GM23248 (cell line): ENCODE data around the gene ABLIM1. TPM values are rescaled to one million over a fixed set of nuclear protein-coding genes. Genes with fewer than 3 reads are reported as not detected.

ENCODE experiments used
- DNase-seq: peaks from one replicate; pipeline ENCODE4 v3.0.0-alpha.2; 2015
- H2AFZ ChIP-seq: fragments of 200-600 bp; sonication (generic); 2 replicates; pipeline ENCODE4 v1.6.1; 2016; ENCODE audit warnings: antibody characterized with exemption
- H3F3A ChIP-seq: fragments of 200-600 bp; sonication (generic); 2 replicates; pipeline ENCODE4 v1.6.1; 2016; ENCODE audit warnings: mild to moderate bottlenecking, antibody characterized with exemption, mixed run types; ENCODE audit not compliant: insufficient read depth
- H3K27ac ChIP-seq: fragments of 200-600 bp; sonication (generic); 2 replicates; pipeline ENCODE4 v1.5.1; 2016; ENCODE audit warnings: mild to moderate bottlenecking
- H3K27me3 ChIP-seq: fragments of 200-600 bp; sonication (generic); replicated peaks from 2 replicates; pipeline ENCODE4 v1.6.1; 2016; ENCODE audit warnings: mild to moderate bottlenecking; ENCODE audit not compliant: insufficient read depth
- H3K36me3 ChIP-seq: fragments of 200-600 bp; sonication (generic); 2 replicates; pipeline ENCODE4 v1.6.1; 2016; ENCODE audit warnings: low read depth, mild to moderate bottlenecking
- H3K4me1 ChIP-seq: fragments of 200-600 bp; sonication (generic); 2 replicates; pipeline ENCODE4 v1.6.1; 2016; ENCODE audit warnings: mild to moderate bottlenecking; ENCODE audit not compliant: insufficient read depth
- H3K4me2 ChIP-seq: fragments of 200-600 bp; sonication (generic); one replicate; pipeline ENCODE4 v1.6.1; 2016; ENCODE audit warnings: mild to moderate bottlenecking; ENCODE audit not compliant: unreplicated experiment
- H3K4me3 ChIP-seq: fragments of 200-600 bp; sonication (generic); 2 replicates; pipeline ENCODE4 v1.5.1; 2016; ENCODE audit warnings: mild to moderate bottlenecking
- H3K79me2 ChIP-seq: fragments of 200-600 bp; sonication (generic); 2 replicates; pipeline ENCODE4 v1.6.1; 2016; ENCODE audit warnings: mild to moderate bottlenecking; ENCODE audit not compliant: insufficient read depth
- H3K9ac ChIP-seq: fragments of 200-600 bp; sonication (generic); 2 replicates; pipeline ENCODE4 v1.6.1; 2016; ENCODE audit warnings: mild to moderate bottlenecking
- H3K9me2 ChIP-seq: fragments of 200-600 bp; sonication (generic); 2 replicates; pipeline ENCODE4 v1.6.1; 2016; ENCODE audit warnings: mixed run types, mild to moderate bottlenecking, moderate library complexity; ENCODE audit not compliant: insufficient read depth
- H3K9me3 ChIP-seq: fragments of 200-600 bp; sonication (generic); one replicate; pipeline ENCODE4 v1.6.1; 2017; ENCODE audit warnings: low read depth
- H4K20me1 ChIP-seq: fragments of 200-600 bp; sonication (generic); 2 replicates; pipeline ENCODE4 v1.6.0; 2016; ENCODE audit not compliant: insufficient read depth
- EZH2 ChIP-seq: fragments of 200-600 bp; sonication (generic); IDR thresholded peaks from 2 replicates; pipeline ENCODE4 v1.6.1; 2018; ENCODE audit warnings: antibody characterized with exemption, mild to moderate bottlenecking; ENCODE audit not compliant: insufficient read depth, poor library complexity, severe bottlenecking
- EZH2phosphoT487 ChIP-seq: fragments of 200-600 bp; sonication (generic); IDR thresholded peaks from 2 replicates; pipeline ENCODE4 v1.6.1; 2018; ENCODE audit warnings: antibody characterized with exemption, moderate library complexity, mild to moderate bottlenecking, low read depth; ENCODE audit not compliant: insufficient read depth
- WGBS, 2 experiments: methylation state at CpG; one replicate each; pipeline ENCODE4 v1.1.6; 2015 to 2017; ENCODE audit warnings: low lambda C conversion rate in 2 of 2, low coverage in 1 of 2; ENCODE audit errors: missing lambda C conversion rate in 2 of 2; 5-methylcytosine and 5-hydroxymethylcytosine counted together
- in situ Hi-C: fragments of 300-500 bp; cut with MboI; formaldehyde crosslinking; loops from 2 replicates; pipeline ENCODE4 v1.15.0; 2020
- polyA plus RNA-seq: library from polyadenylated mRNA; unstranded; fragments of >200 nt; fragmentation: Nextera tagmentation; extraction: Ambion mirVana; gene quantifications from 2 replicates; pipeline ENCODE4 v1.2.1, GENCODE V29; 2016
- total RNA-seq: library from RNA; depleted of rRNA; stranded (reverse); fragments of >200 nt; shearing (Covaris generic); gene quantifications from 2 replicates; pipeline ENCODE4 v1.2.3, GENCODE V29; 2014

The ABLIM1 gene
- total and polyA plus RNA-seq, 2 experiments from 2014 or later: 0.54 to 0.78 TPM

DNA sequence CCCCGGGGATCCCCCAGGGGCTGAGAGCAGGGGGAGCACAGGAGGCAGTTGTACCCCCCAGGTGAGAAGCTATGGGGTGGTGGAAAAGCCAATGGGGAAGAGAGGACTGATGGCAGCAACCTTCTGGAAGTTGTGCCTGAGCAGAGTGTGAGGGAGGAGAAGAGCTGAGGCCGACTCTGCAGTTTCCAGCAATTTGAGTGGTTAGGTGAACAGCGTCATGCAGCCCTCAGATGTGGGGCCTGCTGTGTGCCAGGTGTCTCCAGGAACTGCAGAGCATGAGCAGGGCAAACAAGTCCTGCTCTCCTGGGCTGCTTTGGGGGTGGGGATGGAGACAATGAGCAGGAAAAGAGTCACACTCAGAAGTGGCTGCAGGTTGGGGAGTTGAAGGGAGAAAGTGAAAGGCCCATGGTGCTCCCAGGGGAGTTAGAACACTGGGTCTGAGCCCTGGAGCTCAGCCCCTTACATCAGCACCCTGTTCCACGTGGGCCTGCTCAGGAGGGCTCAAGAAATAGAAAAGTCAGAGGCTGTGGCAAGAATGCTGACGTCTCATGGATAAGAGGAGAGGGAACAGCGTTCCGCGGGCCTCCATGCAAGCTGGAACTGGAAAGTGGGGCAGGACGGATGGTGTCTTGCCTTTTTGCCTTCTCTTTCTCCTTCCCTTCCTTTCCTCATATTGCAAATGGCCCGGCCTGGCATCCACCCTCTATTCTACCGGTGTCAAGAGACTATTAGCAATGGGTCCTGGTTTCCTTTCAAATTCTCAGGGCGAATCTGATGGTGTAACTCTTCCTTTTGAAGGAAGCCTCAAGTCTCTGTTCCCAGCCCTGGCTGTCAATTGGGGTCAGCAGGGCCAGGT, 249.7 kb downstream of the ABLIM1 start:
- no peaks in the 10 kb centered on the region for H3K79me2 ChIP-seq
- in situ Hi-C loops: no loop called here
- H4K20me1 ChIP-seq: no peaks in the 10 kb centered on the region
- H3K9ac ChIP-seq: no peak overlapping the region
- no peaks in the 10 kb centered on the region for H3K9me3 ChIP-seq
- no peak overlapping the region for H2AFZ ChIP-seq
- no peaks in the 10 kb centered on the region for H3K4me1 ChIP-seq
- no peaks in the 10 kb centered on the region for H3K36me3 ChIP-seq
- H3K27ac ChIP-seq: no peak overlapping the region
- H3F3A ChIP-seq: no peaks in the 10 kb centered on the region
- no peaks in the 10 kb centered on the region for H3K9me2 ChIP-seq
- TF ChIP-seq EZH2phosphoT487: no peak
- no peak for TF ChIP-seq EZH2
- WGBS, 2 experiments: 57 to 63% methylated on average over 11 to 12 of the region's 12 CpGs
- no peak overlapping the region for H3K4me2 ChIP-seq
- H3K27me3 ChIP-seq: peaks cover 29% of the 10 kb centered on the region
- no peak overlapping the region for H3K4me3 ChIP-seq
- no peak for DNase-seq

GRCh38 chr10:114406455-114406854, 251.6 kb downstream of the ABLIM1 start:
- no peak overlapping the region for H2AFZ ChIP-seq
- H3K4me1 ChIP-seq: no peaks in the 10 kb centered on the region
- no peaks in the 10 kb centered on the region for H3K9me3 ChIP-seq
- DNase-seq: no peak
- no peak overlapping the region for H3K9ac ChIP-seq
- H3K9me2 ChIP-seq: no peaks in the 10 kb centered on the region
- WGBS, 2 experiments: 52 to 64% methylated on average over 1 of the region's 1 CpG
- H3K4me3 ChIP-seq: no peak overlapping the region
- in situ Hi-C loops: no loop called here
- no peaks in the 10 kb centered on the region for H3F3A ChIP-seq
- no peaks in the 10 kb centered on the region for H4K20me1 ChIP-seq
- H3K36me3 ChIP-seq: no peaks in the 10 kb centered on the region
- H3K4me2 ChIP-seq: no peak overlapping the region
- peaks cover 48% of the 10 kb centered on the region for H3K27me3 ChIP-seq
- H3K27ac ChIP-seq: no peak overlapping the region
- TF ChIP-seq EZH2phosphoT487 (no peak), EZH2 (no peak)
- no peaks in the 10 kb centered on the region for H3K79me2 ChIP-seq

DNA sequence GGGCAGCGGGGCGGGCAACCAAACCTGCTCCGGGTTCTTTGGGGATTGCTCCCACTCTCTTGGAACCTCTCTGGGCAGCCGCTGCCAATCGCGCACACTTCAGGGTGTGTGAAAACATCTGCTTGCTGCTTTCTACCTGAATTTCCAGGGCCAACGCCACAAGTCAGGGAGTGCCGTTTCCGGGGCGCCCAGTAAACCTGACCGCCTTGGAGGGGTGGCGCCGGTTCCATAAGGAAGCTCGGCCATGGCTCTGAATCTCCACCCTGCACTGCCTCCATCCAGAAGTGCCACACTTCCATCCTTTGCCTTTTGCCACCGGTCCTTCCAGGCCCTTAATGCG, 253.1 kb downstream of the ABLIM1 start:
- H3K36me3 ChIP-seq: no peaks in the 10 kb centered on the region
- H3K9me2 ChIP-seq: no peaks in the 10 kb centered on the region
- no peak overlapping the region for H3K9ac ChIP-seq
- no peaks in the 10 kb centered on the region for H3F3A ChIP-seq
- in situ Hi-C loops: no loop called here
- H3K27me3 ChIP-seq: peaks cover 63% of the 10 kb centered on the region
- H3K9me3 ChIP-seq: no peaks in the 10 kb centered on the region
- H2AFZ ChIP-seq: no peak overlapping the region
- H3K4me2 ChIP-seq: no peak overlapping the region
- no peak overlapping the region for H3K27ac ChIP-seq
- DNase-seq: no peak
- WGBS, 2 experiments: 43 to 58% methylated on average over 13 to 16 of the region's 16 CpGs
- no peaks in the 10 kb centered on the region for H3K4me1 ChIP-seq
- TF ChIP-seq EZH2phosphoT487 (no peak), EZH2 (no peak)
- H3K79me2 ChIP-seq: no peaks in the 10 kb centered on the region
- H3K4me3 ChIP-seq: no peak overlapping the region
- no peaks in the 10 kb centered on the region for H4K20me1 ChIP-seq

DNA sequence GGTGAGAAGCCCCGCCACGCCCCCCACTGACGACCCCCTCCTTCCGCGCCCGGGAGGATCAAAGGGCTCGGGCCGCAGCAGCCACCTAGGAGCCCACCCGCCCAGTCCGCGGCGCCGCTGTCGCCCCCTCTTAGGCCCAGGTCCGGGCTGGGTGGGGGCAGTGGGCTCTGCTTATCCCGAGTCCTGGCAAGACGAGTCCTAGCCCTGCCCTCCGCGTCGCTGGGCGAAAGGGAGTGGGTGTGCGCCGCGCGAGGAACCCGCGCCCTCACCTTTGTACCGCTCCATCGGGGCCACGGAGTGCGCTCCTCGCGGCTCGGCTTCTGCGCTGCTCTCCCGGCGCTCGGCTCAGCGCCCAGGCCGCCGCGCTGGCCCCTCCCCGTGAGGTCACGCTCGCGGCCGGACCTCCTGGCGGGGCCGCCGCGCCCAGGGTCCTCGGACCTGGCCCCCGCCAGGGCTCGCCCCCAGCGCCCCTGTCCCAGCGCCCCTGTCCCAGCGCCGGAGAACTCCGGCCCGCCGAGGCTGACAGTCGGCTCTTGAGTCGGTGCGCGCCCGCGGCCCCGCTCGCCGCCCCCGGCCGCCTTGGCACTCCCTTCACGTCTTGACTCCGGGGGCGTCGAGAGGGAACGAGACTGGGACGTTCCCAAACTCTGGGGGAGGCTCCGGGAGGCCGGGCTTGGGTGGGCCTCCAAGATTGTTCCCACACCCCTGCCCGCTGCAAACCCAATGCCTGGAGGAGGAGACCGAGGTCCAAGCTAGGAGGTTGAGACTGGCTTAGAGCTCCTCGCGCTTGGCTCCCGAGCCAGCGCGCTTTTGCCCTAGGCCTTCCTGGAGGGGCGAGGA, 253.7 kb downstream of the ABLIM1 start, which contains the start of gene AFAP1L2:
Gene AFAP1L2 (minus strand): TSS at position 332 of the 840 bp plus-strand sequence. CDS start 47 bp downstream, at position 285.
- Histone ChIP-seq H3F3A (no peaks in the 10 kb centered on the region), H3K79me2 (no peaks in the 10 kb centered on the region), H3K27me3 (peaks cover 68% of the 10 kb centered on the region), H3K4me3 (peak within 1 kb of the TSS; percentile 39; the same call in 1 of the 2 replicates), H4K20me1 (no peaks in the 10 kb centered on the region), H3K9me3 (no peaks in the 10 kb centered on the region), H3K9ac (no peak within 1 kb of the TSS), H3K9me2 (no peaks in the 10 kb centered on the region), H2AFZ (no peak within 1 kb of the TSS), H3K4me2 (peak within 1 kb of the TSS; percentile 1), H3K27ac (no peak within 1 kb of the TSS), H3K4me1 (no peaks in the 10 kb centered on the region), H3K36me3 (no peaks in the 10 kb centered on the region)
- in situ Hi-C loops: no loop called here
- no peak for TF ChIP-seq EZH2phosphoT487
- peak; percentile 42 for TF ChIP-seq EZH2
- WGBS, 2 experiments: 3 to 4% methylated on average over 41 to 70 of the region's 88 CpGs
- DNase-seq: peak; percentile 35
